Neural progenitor cell (in vitro differentiated cells): ENCODE data around the gene CORO7.

Source experiments
- CTCF ChIP-seq: fragments of 200-600 bp; sonication (generic); IDR thresholded peaks from 2 replicates; pipeline ENCODE4 v1.5.1; 2017; ENCODE audit warnings: antibody characterized with exemption, mild to moderate bottlenecking
- EZH2 ChIP-seq: fragments of 200-600 bp; sonication (generic); IDR thresholded peaks from 2 replicates; pipeline ENCODE4 v1.6.1; 2017; ENCODE audit warnings: antibody characterized with exemption, mild to moderate bottlenecking, moderate library complexity
- EZH2phosphoT487 ChIP-seq: fragments of 200-600 bp; sonication (generic); IDR thresholded peaks from 2 replicates; pipeline ENCODE4 v1.6.1; 2017; ENCODE audit warnings: antibody characterized with exemption

GRCh38 chr16:4461250-4462085, 45.1 kb upstream of the CORO7 start:
- TF ChIP-seq CTCF = no peak
- TF ChIP-seq EZH2 = no peak
- no peak for TF ChIP-seq EZH2phosphoT487
